Raji (cell line): ENCODE data around the gene NAT9.
A peak's percentile ranks its signal among the peaks of the same experiment; 100 is the strongest.

ENCODE experiments used
- POLR2A ChIP-seq: IDR thresholded peaks from 2 replicates; pipeline ENCODE4 v1.6.1; 2011; ENCODE audit warnings: low read depth, low read length, control low read depth; ENCODE audit not compliant: insufficient read depth

The NAT9 gene

GRCh38 chr17:74775409-74776043, 619 bp downstream of the NAT9 start:
- no peak for TF ChIP-seq POLR2A

- no peak for TF ChIP-seq POLR2A
Observed at GRCh38 chr17:74773871-74774286, 2.3 kb downstream of the NAT9 start.

- no peak for TF ChIP-seq POLR2A
Observed at GRCh38 chr17:74773414-74773813, 2.7 kb downstream of the NAT9 start.

GRCh38 chr17:74772053-74772452, 4.1 kb downstream of the NAT9 start:
- no peak for TF ChIP-seq POLR2A

- TF ChIP-seq POLR2A = no peak
Observed at GRCh38 chr17:74771319-74771914, 4.7 kb downstream of the NAT9 start.

- TF ChIP-seq POLR2A = 0 out of 2 replicates have a peak, but pooled peaks have one; percentile 19
Observed at GRCh38 chr17:74770498-74771318, 5.4 kb downstream of the NAT9 start.

GRCh38 chr17:74769856-74770497, 6.2 kb downstream of the NAT9 start:
- TF ChIP-seq POLR2A = no peak

GRCh38 chr17:74769266-74769855, 6.8 kb downstream of the NAT9 start:
- TF ChIP-seq POLR2A = no peak

- 0 out of 2 replicates have a peak, but pooled peaks have one; percentile 19 for TF ChIP-seq POLR2A
Observed at GRCh38 chr17:74768763-74769114, 7.4 kb downstream of the NAT9 start.

GRCh38 chr17:74768069-74768762, 7.9 kb downstream of the NAT9 start:
- TF ChIP-seq POLR2A = no peak

- no peak for TF ChIP-seq POLR2A
Observed at GRCh38 chr17:74767111-74767516, 9.0 kb downstream of the NAT9 start.

- no peak for TF ChIP-seq POLR2A
Observed at GRCh38 chr17:74766413-74766812, 9.7 kb downstream of the NAT9 start.

GRCh38 chr17:74764751-74765286, 11.3 kb downstream of the NAT9 start:
- TF ChIP-seq POLR2A = no peak
